Measurements from ENCODE around the gene P2RY12. TPM values are rescaled to one million over a fixed set of nuclear protein-coding genes. Genes with fewer than 3 reads are reported as not detected.
A peak's percentile ranks its signal among the peaks of the same experiment; 100 is the strongest.

The P2RY12 gene
- total RNA-seq, 1 donor from 2014 or later: 0.74 TPM

DNA sequence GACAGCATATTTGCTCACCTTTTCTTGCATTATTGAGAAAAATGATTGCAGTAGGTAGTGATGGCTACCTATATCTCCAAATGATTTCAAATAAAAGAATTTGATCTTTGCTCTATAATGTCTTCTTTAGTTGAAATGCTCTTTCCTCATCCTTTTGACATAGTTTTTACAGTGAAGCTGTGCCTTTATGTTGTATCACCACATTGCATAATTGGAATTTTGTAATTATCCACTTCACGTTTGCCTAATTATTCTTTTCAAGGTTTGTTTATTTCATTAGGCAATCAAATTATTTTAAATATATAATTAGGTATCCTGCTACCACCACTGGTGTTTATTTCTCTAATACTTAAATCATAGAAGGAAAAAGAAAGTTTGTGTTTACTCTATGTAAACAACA, 33.9 kb downstream of the P2RY12 start:
- Histone ChIP-seq H3K9me3 (replicated peaks) (no peaks in the 10 kb centered on the region), H3K27me3 (ENCODE audit: low read depth) (no peaks in the 10 kb centered on the region), H3K4me1 (no peaks in the 10 kb centered on the region), H3K36me3 (no peaks in the 10 kb centered on the region), H3K27ac (replicated peaks) (no peak overlapping the region), H3K4me3 (no peak overlapping the region)
- TF ChIP-seq, protein P1, sequence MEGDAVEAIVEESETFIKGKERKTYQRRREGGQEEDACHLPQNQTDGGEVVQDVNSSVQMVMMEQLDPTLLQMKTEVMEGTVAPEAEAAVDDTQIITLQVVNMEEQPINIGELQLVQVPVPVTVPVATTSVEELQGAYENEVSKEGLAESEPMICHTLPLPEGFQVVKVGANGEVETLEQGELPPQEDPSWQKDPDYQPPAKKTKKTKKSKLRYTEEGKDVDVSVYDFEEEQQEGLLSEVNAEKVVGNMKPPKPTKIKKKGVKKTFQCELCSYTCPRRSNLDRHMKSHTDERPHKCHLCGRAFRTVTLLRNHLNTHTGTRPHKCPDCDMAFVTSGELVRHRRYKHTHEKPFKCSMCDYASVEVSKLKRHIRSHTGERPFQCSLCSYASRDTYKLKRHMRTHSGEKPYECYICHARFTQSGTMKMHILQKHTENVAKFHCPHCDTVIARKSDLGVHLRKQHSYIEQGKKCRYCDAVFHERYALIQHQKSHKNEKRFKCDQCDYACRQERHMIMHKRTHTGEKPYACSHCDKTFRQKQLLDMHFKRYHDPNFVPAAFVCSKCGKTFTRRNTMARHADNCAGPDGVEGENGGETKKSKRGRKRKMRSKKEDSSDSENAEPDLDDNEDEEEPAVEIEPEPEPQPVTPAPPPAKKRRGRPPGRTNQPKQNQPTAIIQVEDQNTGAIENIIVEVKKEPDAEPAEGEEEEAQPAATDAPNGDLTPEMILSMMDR (IDR thresholded peaks at IDR 0.05; ENCODE audit: borderline replicate concordance): no peak
- DNase-seq: no peak
- intact Hi-C loops (cut with micrococcal nuclease): no loop called here

DNA sequence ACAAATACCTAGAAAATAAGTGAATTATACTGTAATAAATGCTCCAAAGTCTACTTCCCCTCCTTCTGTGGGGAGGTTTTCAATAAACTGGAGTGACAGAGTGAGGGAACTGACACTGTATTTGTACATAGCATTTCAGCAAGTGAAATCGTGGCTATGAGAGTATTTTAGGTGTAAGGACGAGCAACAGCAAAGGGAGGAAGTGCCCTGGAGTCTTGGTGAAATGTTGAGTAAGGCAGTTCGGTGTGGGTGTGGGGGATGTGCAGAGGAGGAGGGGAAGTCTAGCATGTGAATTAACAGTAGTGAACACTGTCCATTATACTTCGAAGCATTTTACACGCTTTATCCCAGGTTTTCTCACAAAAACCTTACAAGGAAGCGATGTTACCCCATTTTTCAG, 37.1 kb downstream of the P2RY12 start:
- Histone ChIP-seq H3K27ac (replicated peaks) (no peak overlapping the region), H3K4me3 (no peak overlapping the region), H3K36me3 (no peaks in the 10 kb centered on the region), H3K4me1 (no peaks in the 10 kb centered on the region), H3K27me3 (ENCODE audit: low read depth) (no peaks in the 10 kb centered on the region), H3K9me3 (replicated peaks) (no peaks in the 10 kb centered on the region)
- intact Hi-C loops (cut with micrococcal nuclease): no loop called here
- DNase-seq: peak; percentile 17
- TF ChIP-seq, protein P1 (IDR thresholded peaks at IDR 0.05; ENCODE audit: borderline replicate concordance): no peak

DNA sequence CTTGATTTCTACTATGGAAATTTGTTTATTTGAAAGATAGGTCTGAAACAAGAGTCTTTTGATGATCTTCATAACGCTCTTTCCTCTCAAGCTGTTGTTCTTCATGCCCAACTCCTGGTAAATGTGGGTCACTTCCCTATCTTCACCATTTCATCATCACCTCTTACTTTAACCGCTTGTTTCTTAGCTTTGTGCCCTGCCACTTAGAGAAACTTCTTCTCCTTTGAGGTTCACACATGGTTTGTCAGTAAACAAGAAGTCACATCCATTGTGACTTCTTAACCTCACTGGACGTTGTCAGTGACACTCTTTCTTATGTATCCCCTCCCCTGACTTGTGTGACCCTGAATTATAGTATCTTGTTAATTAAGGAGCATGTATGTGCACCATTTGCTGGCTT, 38.3 kb downstream of the P2RY12 start:
- Histone ChIP-seq H3K36me3 (no peaks in the 10 kb centered on the region), H3K9me3 (replicated peaks) (no peaks in the 10 kb centered on the region), H3K27ac (replicated peaks) (peak overlapping the region; percentile 50), H3K4me3 (no peak overlapping the region), H3K4me1 (no peaks in the 10 kb centered on the region), H3K27me3 (ENCODE audit: low read depth) (no peaks in the 10 kb centered on the region)
- intact Hi-C loops (cut with micrococcal nuclease): no loop called here
- no peak for DNase-seq
- TF ChIP-seq, protein P1 (IDR thresholded peaks at IDR 0.05; ENCODE audit: borderline replicate concordance): no peak

DNA sequence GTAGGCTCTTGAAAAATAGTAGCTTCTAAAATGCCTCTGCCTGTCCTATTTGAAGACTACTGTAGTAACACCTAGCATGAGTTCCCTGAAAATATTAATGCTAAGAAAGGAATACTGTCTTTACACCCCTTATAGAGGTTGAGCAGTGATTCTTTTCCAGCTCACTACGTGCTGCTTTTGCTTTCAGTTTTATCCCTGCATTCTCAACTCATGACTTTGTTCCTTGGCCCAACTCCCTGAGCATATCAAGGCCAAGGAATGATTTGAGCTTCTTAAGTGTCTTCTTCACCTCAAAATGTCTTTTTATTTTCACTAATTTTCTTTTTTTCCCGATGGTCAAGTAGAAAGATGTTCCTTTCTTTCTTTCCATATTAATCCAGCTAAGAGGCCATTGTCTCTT, 38.7 kb downstream of the P2RY12 start:
- DNase-seq: no peak
- intact Hi-C loops (cut with micrococcal nuclease): no loop called here
- no peaks in the 10 kb centered on the region for H3K36me3 ChIP-seq
- H3K27me3 ChIP-seq (ENCODE audit: low read depth): no peaks in the 10 kb centered on the region
- TF ChIP-seq, protein P1 (IDR thresholded peaks at IDR 0.05; ENCODE audit: borderline replicate concordance): no peak
- no peaks in the 10 kb centered on the region for H3K9me3 ChIP-seq (replicated peaks)
- peak overlapping the region; percentile 50 for H3K27ac ChIP-seq (replicated peaks)
- no peaks in the 10 kb centered on the region for H3K4me1 ChIP-seq
- peak overlapping the region; percentile 26 for H3K4me3 ChIP-seq

DNA sequence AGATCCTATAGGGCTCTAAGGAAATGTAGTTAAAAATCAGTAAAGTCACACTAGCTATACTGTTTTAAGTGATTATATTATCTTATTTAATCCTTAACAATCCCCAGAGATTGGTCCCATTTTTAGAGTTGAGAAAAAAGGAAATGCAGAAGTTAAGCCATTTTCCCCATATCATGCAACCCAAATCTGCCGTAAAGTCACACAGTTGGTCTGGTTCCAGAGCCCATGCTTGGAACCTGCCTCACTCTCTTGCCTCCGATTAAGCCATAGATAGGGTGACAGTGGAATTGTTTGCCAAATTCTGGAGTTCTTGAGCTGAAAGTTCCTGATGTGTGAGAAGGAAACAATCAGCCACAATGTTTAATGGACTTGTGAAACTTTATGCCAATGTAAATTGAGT, 52.9 kb downstream of the P2RY12 start:
- intact Hi-C loops (cut with micrococcal nuclease): no loop called here
- Histone ChIP-seq H3K4me3 (no peak overlapping the region), H3K27ac (replicated peaks) (no peak overlapping the region), H3K36me3 (no peaks in the 10 kb centered on the region), H3K9me3 (replicated peaks) (no peaks in the 10 kb centered on the region), H3K27me3 (ENCODE audit: low read depth) (no peaks in the 10 kb centered on the region), H3K4me1 (no peaks in the 10 kb centered on the region)
- no peak for DNase-seq
- TF ChIP-seq, protein P1 (IDR thresholded peaks at IDR 0.05; ENCODE audit: borderline replicate concordance): no peak

DNA sequence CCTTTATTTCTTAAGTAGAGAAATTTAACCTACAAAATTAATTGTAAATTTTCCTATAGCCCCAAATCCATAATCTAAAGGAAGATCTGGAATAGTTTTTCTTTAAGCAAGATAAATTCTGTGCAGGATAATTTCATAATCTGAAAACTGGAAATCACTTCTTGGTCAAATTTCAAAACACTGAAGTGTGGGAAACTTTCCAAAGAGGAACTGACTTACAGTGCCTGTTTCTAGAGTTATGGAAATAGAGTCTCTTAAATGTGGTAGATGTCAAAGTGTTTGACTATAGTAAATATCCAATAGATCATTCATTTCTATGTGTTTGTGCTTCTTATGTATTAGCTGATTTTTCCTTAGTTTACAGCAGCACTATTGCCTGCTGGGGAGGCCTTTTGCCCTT, 53.7 kb downstream of the P2RY12 start:
- Histone ChIP-seq H3K36me3 (no peaks in the 10 kb centered on the region), H3K4me3 (no peak overlapping the region), H3K9me3 (replicated peaks) (no peaks in the 10 kb centered on the region), H3K4me1 (no peaks in the 10 kb centered on the region), H3K27me3 (ENCODE audit: low read depth) (no peaks in the 10 kb centered on the region), H3K27ac (replicated peaks) (no peak overlapping the region)
- TF ChIP-seq, protein P1 (IDR thresholded peaks at IDR 0.05; ENCODE audit: borderline replicate concordance): no peak
- no peak for DNase-seq
- intact Hi-C loops (cut with micrococcal nuclease): no loop called here
